GM10266 (cell line): ENCODE data around the gene KRTAP10-3.
"Not testable (repeated sequence)": the region's sequence is repeated elsewhere in the genome, so short reads cannot be mapped to it uniquely, and the experiment has no call there.

Source experiments
- DNase-seq: peaks from one replicate; pipeline ENCODE4 v3.0.0; 2012; ENCODE audit errors: extremely low spot score
- TF ChIP-seq, protein P1 (sequence below): IDR thresholded peaks from 2 replicates; pipeline ENCODE4 v1.5.1; 2012; ENCODE audit warnings: mild to moderate bottlenecking, low read depth; ENCODE audit not compliant: control insufficient read depth, insufficient read depth; ENCODE audit errors: missing control alignments

The KRTAP10-3 gene

DNA sequence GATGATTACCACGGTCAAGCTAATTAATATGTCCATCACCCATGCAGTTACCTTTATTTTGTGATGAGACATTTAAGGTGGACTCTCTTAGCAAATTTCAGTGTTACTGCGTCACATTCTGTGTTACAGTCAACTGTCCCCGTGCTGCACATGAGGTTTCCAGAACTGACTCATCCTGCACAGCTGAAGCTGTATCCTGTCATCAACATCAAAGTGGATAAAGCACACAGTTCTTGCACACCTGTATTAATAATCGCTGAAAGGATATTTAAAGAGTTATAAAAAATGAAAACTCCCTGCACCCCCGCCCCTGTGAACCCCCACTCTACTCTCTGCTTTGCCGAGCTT lies 25.2 kb upstream of the KRTAP10-3 start:
- no peak for DNase-seq
- TF ChIP-seq, protein P1, sequence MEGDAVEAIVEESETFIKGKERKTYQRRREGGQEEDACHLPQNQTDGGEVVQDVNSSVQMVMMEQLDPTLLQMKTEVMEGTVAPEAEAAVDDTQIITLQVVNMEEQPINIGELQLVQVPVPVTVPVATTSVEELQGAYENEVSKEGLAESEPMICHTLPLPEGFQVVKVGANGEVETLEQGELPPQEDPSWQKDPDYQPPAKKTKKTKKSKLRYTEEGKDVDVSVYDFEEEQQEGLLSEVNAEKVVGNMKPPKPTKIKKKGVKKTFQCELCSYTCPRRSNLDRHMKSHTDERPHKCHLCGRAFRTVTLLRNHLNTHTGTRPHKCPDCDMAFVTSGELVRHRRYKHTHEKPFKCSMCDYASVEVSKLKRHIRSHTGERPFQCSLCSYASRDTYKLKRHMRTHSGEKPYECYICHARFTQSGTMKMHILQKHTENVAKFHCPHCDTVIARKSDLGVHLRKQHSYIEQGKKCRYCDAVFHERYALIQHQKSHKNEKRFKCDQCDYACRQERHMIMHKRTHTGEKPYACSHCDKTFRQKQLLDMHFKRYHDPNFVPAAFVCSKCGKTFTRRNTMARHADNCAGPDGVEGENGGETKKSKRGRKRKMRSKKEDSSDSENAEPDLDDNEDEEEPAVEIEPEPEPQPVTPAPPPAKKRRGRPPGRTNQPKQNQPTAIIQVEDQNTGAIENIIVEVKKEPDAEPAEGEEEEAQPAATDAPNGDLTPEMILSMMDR: no peak

DNA sequence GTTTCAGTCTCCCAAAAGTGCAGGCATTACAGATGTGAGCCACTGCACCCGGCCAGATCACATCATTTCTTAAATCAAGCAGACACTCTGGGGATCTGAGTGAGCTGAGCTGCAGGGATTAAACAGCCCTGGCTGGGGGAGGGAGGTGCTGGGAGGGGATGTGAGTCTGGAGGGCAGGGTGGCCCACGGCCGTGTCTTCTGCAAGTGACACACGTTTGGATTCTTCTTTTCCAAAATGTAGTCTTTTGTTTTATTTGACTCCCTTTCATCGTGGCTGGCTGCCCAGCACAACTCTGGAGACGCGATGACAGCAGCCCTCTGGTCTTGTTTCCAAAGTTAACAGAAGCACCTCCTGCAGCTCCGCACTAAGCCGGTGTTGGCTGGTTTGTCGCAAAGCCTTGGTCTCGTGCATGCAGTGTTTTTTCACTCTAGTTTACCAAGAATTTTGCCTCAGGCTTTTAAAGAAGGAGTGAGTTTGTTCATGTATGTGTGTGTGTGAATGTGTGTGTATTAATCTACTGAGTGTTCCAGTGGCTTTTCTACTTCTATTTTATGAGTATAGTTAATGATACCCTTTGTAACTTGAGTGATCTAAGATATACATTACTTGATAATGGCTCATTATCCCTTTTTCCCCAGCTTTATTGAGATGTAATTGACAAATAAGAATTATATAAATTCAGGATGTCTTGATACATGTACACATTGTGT lies 24.6 kb upstream of the KRTAP10-3 start:
- TF ChIP-seq, protein P1: no peak
- no peak for DNase-seq

DNA sequence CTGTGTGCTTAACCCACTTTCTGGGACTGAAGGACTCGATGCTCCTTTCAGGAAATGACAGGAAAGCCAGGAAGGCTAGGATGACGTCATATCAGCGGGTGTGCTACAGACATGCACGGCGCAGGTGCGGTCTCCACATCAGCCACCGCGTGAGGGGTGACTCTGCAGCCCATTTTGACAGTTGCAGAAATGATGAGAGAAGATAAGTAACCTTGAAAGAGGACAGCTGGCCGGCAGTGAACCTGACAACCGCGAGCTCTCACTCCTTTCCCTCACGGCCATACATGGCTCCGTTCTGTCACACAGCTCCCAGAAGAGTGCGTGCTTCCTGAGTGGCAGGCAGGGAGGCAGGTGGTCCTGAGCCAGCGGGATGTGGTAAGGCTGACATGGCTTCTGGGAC lies 23.5 kb upstream of the KRTAP10-3 start:
- TF ChIP-seq, protein P1: no peak
- no peak for DNase-seq

DNA sequence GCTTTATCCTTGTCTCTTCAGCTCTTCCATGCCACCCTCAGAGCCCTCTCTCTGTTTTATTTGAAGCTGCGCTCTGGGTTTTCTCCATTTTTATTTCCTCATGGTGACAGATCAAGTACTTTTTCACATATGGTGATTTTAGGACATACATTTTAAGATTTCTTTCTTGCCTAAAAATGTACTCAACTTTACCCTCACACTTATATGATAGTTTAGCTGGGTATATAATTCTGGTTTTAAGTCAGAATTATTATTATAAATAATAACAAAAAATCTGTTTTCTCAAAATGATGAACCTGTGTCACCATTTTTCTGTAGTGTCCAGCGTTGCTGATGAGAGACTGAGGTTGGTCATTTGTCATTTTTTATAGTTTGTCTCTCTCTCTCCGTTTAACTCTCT lies 22.6 kb upstream of the KRTAP10-3 start:
- DNase-seq: no peak
- TF ChIP-seq, protein P1: no peak

DNA sequence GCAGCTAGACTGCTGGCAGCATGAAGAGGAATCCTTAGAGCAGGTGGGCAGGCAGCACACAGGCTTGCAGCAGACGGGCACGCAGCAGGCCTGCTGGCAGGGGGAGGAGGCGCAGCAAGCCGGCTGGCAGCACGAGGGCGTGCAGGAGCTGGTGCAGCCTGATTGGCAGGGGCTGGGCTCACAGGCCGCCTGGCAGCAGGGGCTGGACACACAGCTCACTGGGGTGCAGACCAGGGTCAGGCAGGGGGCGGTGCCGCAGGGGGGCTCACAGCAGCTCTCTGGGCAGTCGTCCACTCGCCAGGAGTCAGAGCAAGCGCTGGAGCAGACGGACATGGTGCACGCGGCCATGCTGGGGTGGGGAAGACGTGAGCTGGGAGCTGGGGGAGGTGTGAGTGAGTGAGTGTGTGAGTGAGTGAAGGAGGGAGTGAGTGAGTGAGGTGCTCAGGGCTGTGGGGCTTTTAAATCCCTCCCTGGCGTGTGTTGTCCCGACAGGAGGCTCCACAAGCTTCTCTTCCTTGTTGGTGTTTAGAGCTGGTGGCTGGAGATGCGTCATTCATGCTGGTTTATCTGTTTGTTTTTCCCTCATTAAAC lies 21.7 kb upstream of the KRTAP10-3 start, which contains the start of gene KRTAP10-5:
Gene KRTAP10-5 (minus strand): TSS at position 374 of the 591 bp plus-strand sequence. CDS start 26 bp downstream, at position 348.
- not testable (repeated sequence) for DNase-seq

DNA sequence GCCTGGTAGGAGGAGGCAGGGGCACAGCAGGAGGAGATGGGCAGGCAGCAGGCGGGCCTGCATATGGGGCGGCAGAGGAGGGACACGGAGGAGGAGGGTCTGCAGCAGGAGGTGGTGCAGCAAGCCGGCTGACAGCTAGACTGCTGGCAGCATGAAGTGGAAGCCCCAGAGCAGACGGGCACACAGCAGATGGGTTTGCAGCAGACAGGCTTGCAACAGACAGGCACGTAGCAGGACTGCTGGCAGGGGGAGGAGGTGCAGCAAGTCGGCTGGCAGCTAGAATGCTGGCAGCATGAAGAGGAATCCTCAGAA lies 21.2 kb upstream of the KRTAP10-3 start:
- no peak for DNase-seq
- TF ChIP-seq, protein P1: no peak

DNA sequence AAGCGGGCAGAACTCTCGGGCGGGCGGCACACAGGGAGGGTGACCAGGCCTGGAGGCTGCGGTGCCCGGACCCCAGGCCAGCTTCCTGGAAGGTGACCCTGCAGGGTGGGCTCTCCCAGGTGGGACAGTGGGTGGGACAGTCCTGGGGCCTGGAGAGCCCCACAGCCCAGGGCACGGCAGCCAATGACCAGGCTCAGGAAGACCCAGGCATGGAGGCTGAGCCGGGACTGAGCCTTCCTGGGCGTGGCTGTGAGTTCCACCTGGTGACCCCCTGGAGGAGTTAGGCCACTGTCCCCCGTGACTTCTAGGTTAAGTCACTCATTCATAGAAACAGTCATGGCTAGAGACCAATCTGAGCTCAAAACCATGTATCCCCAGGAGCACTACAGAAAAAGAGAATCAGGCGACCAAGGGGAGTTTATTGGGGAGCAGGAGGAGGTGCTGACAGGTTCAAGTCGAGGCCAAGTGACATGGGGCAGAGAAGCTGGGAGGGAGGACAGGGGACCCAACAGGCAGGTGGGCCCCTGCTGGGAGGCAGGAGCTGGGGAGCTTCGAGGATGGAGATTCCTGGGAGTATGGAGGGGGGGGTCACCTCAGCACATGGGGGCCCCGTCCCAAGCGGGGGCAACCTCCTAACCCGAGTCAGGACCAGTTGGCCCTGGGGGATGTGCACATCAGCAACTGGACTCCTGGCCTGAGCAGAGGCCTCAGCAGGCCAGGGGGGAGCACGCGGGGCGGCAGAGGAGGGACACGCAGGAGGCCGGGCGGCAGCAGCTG lies 20.6 kb upstream of the KRTAP10-3 start:
- TF ChIP-seq, protein P1: no peak
- DNase-seq: no peak
